GM12864 (cell line): Measurements from ENCODE around the gene MORC2.

Source experiments
- DNase-seq: peaks from one replicate; pipeline ENCODE4 v3.0.0-alpha.2; 2011; ENCODE audit warnings: low read depth
- H3K4me3 ChIP-seq: 2 replicates; pipeline ENCODE4 v1.5.1; 2011; ENCODE audit warnings: mild to moderate bottlenecking, low read depth, low read length, control low read depth
- TF ChIP-seq, protein P1 (sequence below): IDR thresholded peaks from 2 replicates; pipeline ENCODE4 v1.5.1; 2011; ENCODE audit warnings: low read depth, mild to moderate bottlenecking, moderate library complexity, low read length, control low read depth, inconsistent platforms; ENCODE audit errors: missing control alignments

Gene MORC2

DNA sequence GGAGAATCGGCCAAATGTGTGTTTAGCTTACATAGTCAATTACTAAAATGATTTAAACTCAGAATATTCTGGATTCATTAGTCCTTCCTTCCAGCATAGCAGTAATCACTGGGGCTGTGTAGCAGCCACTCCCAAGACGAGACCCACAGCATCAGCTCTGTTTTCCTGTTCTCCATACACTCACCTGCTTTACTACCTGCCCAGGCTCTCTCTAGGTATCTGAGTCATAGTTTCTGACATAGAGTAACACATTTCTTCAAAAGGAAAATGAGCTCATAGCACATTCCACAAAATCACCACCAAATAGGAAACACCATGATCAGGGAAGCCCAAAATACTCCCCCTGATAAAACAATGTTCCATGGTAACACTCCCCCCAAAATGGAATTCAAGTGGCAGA is 22.9 kb downstream of the MORC2 start:
- TF ChIP-seq, protein P1, sequence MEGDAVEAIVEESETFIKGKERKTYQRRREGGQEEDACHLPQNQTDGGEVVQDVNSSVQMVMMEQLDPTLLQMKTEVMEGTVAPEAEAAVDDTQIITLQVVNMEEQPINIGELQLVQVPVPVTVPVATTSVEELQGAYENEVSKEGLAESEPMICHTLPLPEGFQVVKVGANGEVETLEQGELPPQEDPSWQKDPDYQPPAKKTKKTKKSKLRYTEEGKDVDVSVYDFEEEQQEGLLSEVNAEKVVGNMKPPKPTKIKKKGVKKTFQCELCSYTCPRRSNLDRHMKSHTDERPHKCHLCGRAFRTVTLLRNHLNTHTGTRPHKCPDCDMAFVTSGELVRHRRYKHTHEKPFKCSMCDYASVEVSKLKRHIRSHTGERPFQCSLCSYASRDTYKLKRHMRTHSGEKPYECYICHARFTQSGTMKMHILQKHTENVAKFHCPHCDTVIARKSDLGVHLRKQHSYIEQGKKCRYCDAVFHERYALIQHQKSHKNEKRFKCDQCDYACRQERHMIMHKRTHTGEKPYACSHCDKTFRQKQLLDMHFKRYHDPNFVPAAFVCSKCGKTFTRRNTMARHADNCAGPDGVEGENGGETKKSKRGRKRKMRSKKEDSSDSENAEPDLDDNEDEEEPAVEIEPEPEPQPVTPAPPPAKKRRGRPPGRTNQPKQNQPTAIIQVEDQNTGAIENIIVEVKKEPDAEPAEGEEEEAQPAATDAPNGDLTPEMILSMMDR: no peak
- no peak overlapping the region for H3K4me3 ChIP-seq
- DNase-seq: no peak

DNA sequence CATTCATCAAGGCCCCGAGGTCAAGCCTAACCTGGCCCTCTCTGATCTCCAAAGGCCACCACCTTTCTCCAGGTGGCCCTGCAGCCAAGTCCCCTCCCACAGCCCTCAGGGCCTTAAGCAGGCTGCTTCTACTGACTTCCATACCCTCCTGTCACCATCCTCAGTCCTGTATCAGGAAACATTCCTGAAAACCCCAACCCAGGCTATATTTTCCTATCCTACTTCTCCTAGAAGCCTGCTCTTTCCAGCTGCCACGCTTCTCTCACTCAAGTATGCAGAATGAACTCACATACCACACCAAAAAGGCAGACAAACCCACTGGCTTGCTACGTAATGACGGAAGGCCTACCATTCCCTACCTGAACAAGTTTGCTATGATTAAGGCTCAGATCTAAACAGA is 23.6 kb downstream of the MORC2 start:
- DNase-seq: no peak
- TF ChIP-seq, protein P1: no peak

DNA sequence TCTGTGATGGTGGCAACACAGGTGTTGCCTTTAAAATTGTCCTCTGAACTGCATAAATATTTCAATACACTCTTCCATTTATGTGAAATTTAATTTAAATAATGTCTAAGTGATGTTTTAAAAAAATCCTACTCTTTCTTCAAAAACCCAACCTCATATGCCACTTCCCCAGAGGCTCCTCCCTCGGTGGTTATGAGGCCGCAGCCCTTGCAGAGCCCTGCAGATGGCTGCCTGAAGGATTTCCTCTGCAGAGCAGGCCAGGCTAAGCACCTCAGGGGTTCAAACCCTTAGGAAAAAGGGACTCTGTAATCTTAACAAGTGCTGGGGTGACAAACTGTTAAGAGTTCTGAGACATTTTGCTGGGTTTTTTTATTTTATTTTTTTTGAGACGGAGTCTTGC is 25.2 kb downstream of the MORC2 start:
- TF ChIP-seq, protein P1: no peak
- DNase-seq: no peak

More for the DNA sequence above, 23.6 kb downstream of the MORC2 start:
- H3K4me3 ChIP-seq: no peak overlapping the region

DNA sequence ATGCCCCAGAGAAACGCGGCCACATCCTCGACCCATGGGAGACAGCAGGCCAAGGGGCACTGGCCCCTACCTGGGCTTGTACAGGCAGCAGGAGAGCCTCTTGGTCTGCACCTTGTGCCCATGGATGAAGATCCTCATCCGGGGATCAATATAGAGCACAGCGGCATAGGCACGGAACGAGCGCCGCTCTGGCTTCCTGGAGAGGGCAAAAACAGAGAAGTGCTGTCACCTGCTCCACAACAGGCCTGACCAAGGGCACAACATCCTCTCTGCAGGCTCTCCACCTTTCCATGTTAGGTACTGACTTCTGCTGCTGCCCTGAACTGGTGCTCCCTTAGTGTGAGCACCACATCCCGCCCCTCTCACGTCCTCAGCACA is 27.2 kb downstream of the MORC2 start:
- no peak for DNase-seq
- TF ChIP-seq, protein P1: no peak
- no peak overlapping the region for H3K4me3 ChIP-seq

More for the DNA sequence above, 25.2 kb downstream of the MORC2 start:
- no peak overlapping the region for H3K4me3 ChIP-seq

DNA sequence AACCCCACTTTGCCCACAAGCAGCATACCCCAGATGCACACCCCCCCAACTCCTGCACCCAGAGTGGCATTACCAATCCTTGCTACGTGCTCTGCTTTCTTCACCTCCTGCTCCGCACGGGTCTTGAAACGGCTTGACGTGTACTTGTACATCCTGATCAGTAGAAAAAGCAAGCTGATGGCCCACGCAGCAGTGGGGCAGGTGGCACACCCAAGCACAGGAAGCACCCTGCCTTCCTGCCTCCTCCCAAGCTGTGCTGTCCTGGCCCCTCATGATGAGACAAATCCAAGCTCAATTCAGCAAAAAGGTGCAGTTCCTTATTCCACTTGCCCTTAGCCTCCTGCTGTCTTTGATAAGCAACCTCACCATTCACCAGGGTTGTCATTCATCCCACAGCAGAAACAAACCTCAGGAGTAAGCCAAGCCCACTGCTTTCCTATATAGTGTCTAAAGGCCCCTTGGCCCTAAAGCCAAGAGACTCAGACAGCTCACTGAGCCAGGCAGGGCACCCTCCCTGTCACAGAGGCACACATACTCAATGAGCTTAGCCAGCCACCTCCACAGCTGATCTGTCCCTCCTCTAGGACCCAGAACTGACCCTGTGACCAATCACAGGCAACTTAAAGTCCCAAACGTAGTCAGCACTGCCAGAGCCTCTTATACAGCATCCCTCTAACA is 27.8 kb downstream of the MORC2 start:
- TF ChIP-seq, protein P1: no peak
- DNase-seq: no peak
- no peak overlapping the region for H3K4me3 ChIP-seq

DNA sequence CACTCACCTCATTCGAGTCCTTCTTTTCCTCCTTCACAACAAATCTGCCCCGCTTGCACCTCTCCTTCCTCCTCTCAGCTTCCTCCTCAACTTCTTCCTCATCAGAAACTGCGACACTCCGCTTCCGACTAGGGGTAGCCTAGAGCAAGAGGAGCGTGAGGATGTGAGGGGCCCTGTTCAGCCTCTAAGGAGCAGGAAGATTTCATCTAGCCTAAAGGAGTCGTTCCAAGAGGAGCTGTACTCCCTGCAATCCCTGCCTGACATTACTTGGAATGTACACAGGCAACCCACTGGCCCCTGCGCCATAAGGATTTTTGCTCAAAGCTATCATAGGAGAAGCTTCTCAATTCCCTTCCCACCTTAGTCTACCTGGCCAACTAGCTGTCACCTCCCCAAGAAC is 34.5 kb downstream of the MORC2 start:
- no peak for DNase-seq
- TF ChIP-seq, protein P1: no peak
- H3K4me3 ChIP-seq: no peak overlapping the region

DNA sequence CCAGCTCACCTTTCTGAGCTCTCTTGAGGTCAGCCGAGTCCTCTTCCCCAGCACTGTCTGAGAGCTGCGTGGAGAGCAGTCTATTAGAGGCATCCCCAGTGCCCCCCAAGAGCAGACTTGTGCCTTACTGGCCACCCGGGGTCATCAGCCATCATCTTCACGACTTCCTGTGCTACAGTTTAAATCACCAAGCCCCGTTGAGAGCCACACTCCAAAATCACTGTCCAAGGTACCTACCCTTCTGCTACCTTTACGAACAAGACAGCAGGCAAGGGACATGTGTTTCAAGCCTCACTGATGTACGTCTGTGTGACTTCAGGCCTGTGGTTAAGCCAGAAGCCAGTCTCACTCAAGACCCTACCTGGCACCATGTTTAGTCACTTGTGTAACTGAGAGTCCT is 35.1 kb downstream of the MORC2 start:
- DNase-seq: no peak
- H3K4me3 ChIP-seq: no peak overlapping the region
- TF ChIP-seq, protein P1: no peak
